ENCODE measurements around the gene BCAR3. TPM values are rescaled to one million over a fixed set of nuclear protein-coding genes. Genes with fewer than 3 reads are reported as not detected.

Gene BCAR3
- total RNA-seq, 6 experiments from 2014 or later: 24.4 to 55.1 (median 26.2) TPM

GRCh38 chr1:93695411-93696005, 13.9 kb upstream of the BCAR3 start:
- peaks cover 8% of the 10 kb centered on the region; the same call in 1 of the 2 replicates for H3K36me3 Mint-ChIP-seq (ENCODE audit: low read depth)
- peaks cover 3% of the 10 kb centered on the region; the same call in 1 of the 2 replicates for H3K4me1 Mint-ChIP-seq (ENCODE audit: low read depth)
- H3K27me3 Mint-ChIP-seq (ENCODE audit: insufficient read depth): no peaks in the 10 kb centered on the region
- peaks cover 1% of the 10 kb centered on the region; the same call in 1 of the 2 replicates for H3K9me3 Mint-ChIP-seq
- TF ChIP-seq, protein P1, sequence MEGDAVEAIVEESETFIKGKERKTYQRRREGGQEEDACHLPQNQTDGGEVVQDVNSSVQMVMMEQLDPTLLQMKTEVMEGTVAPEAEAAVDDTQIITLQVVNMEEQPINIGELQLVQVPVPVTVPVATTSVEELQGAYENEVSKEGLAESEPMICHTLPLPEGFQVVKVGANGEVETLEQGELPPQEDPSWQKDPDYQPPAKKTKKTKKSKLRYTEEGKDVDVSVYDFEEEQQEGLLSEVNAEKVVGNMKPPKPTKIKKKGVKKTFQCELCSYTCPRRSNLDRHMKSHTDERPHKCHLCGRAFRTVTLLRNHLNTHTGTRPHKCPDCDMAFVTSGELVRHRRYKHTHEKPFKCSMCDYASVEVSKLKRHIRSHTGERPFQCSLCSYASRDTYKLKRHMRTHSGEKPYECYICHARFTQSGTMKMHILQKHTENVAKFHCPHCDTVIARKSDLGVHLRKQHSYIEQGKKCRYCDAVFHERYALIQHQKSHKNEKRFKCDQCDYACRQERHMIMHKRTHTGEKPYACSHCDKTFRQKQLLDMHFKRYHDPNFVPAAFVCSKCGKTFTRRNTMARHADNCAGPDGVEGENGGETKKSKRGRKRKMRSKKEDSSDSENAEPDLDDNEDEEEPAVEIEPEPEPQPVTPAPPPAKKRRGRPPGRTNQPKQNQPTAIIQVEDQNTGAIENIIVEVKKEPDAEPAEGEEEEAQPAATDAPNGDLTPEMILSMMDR (IDR thresholded peaks at IDR 0.05): no peak
- no peak overlapping the region for H3K27ac Mint-ChIP-seq
- H3K4me3 Mint-ChIP-seq: no peak overlapping the region
- no peak for DNase-seq

GRCh38 chr1:93694819-93695218, 13.2 kb upstream of the BCAR3 start:
- H3K4me1 Mint-ChIP-seq (ENCODE audit: low read depth): peaks cover under 1% of the 10 kb centered on the region
- DNase-seq: no peak
- H3K27me3 Mint-ChIP-seq (ENCODE audit: insufficient read depth): no peaks in the 10 kb centered on the region

DNA sequence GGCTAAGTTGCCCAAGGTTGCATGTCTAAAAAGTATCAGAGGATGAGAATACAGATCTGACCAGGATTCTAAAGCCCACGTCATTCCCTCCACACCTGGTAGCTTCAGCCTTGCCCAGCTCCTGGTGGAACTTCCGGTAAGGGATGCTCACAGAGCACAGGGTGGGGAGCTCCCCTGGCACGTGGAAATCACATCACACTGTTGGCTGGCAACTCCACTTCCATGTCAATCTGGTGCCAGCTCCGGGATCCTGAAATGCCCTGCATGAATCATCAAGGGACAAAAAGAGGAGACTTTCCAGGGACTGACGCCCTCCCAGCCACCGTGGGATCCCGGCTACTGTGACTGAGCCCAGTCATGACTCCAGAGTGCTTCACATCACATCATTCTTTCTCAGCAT, 12.4 kb upstream of the BCAR3 start:
- Mint-ChIP-seq H3K4me3 (no peak overlapping the region; the same call in 1 of the 2 replicates), H3K4me1 (ENCODE audit: low read depth) (peaks cover 9% of the 10 kb centered on the region), H3K36me3 (ENCODE audit: low read depth) (no peaks in the 10 kb centered on the region), H3K27me3 (ENCODE audit: insufficient read depth) (no peaks in the 10 kb centered on the region), H3K9me3 (no peaks in the 10 kb centered on the region), H3K27ac (no peak overlapping the region)
- TF ChIP-seq, protein P1 (IDR thresholded peaks at IDR 0.05): no peak
- no peak for DNase-seq

More at GRCh38 chr1:93694819-93695218, 13.2 kb upstream of the BCAR3 start:
- peaks cover 4% of the 10 kb centered on the region; the same call in 1 of the 2 replicates for H3K36me3 Mint-ChIP-seq (ENCODE audit: low read depth)
- no peak overlapping the region for H3K27ac Mint-ChIP-seq
- H3K4me3 Mint-ChIP-seq: no peak overlapping the region
- TF ChIP-seq, protein P1 (IDR thresholded peaks at IDR 0.05): no peak
- H3K9me3 Mint-ChIP-seq: no peaks in the 10 kb centered on the region

GRCh38 chr1:93692983-93693591, 11.4 kb upstream of the BCAR3 start:
- Mint-ChIP-seq H3K4me3 (no peak overlapping the region; the same call in 1 of the 2 replicates), H3K9me3 (no peaks in the 10 kb centered on the region), H3K27ac (no peak overlapping the region), H3K4me1 (ENCODE audit: low read depth) (peaks cover 11% of the 10 kb centered on the region), H3K36me3 (ENCODE audit: low read depth) (no peaks in the 10 kb centered on the region), H3K27me3 (ENCODE audit: insufficient read depth) (no peaks in the 10 kb centered on the region)
- TF ChIP-seq, protein P1 (IDR thresholded peaks at IDR 0.05): no peak
- DNase-seq: peak; percentile 86

GRCh38 chr1:93692451-93692861, 10.8 kb upstream of the BCAR3 start:
- no peaks in the 10 kb centered on the region for H3K36me3 Mint-ChIP-seq (ENCODE audit: low read depth)
- no peak overlapping the region; the same call in 1 of the 2 replicates for H3K4me3 Mint-ChIP-seq
- H3K27ac Mint-ChIP-seq: no peak overlapping the region

More at GRCh38 chr1:93692451-93692861, 10.8 kb upstream of the BCAR3 start:
- H3K4me1 Mint-ChIP-seq (ENCODE audit: low read depth): peaks cover 11% of the 10 kb centered on the region
- no peak for DNase-seq
- no peaks in the 10 kb centered on the region for H3K9me3 Mint-ChIP-seq
- TF ChIP-seq, protein P1 (IDR thresholded peaks at IDR 0.05): no peak
- H3K27me3 Mint-ChIP-seq (ENCODE audit: insufficient read depth): no peaks in the 10 kb centered on the region; the same call in 1 of the 2 replicates

Measured in HFFc6 (cell line).